Jurkat, Clone E6-1 (cell line): ENCODE data around the gene BHLHE23.
"Not testable (repeated sequence)": the region's sequence is repeated elsewhere in the genome, so short reads cannot be mapped to it uniquely, and the experiment has no call there.

Experiments used
- DNase-seq: peaks from one replicate; pipeline ENCODE4 v3.0.0-alpha.2; 2011; ENCODE audit warnings: low read depth, low spot score
- H3K4me3 ChIP-seq: 2 replicates; pipeline ENCODE4 v1.5.1; 2011; ENCODE audit warnings: mild to moderate bottlenecking, low read length, control low read depth, moderate library complexity

The BHLHE23 gene

GRCh38 chr20:62966212-62967148 is 40.3 kb downstream of the BHLHE23 start:
- no peak for DNase-seq

GRCh38 chr20:62965363-62965771 is 41.4 kb downstream of the BHLHE23 start:
- no peak for DNase-seq
- no peak overlapping the region for H3K4me3 ChIP-seq

More at GRCh38 chr20:62966212-62967148, 40.3 kb downstream of the BHLHE23 start:
- H3K4me3 ChIP-seq, result no peak overlapping the region

GRCh38 chr20:62964700-62965099 is 42.1 kb downstream of the BHLHE23 start:
- DNase-seq, result no peak
- H3K4me3 ChIP-seq, result no peak overlapping the region

GRCh38 chr20:62963614-62964397 is 43.0 kb downstream of the BHLHE23 start:
- DNase-seq, result no peak
- H3K4me3 ChIP-seq, result no peak overlapping the region

- no peak overlapping the region for H3K4me3 ChIP-seq
- no peak for DNase-seq
These were observed 43.7 kb downstream of the BHLHE23 start for GRCh38 chr20:62962891-62963613.

- H3K4me3 ChIP-seq, result no peak overlapping the region
- DNase-seq, result no peak
These were observed 44.4 kb downstream of the BHLHE23 start for GRCh38 chr20:62962221-62962879.

- no peak for DNase-seq
- H3K4me3 ChIP-seq, result no peak overlapping the region
These were observed 45.0 kb downstream of the BHLHE23 start for GRCh38 chr20:62961799-62962198.

GRCh38 chr20:62961310-62961783 is 45.4 kb downstream of the BHLHE23 start:
- DNase-seq, result no peak
- H3K4me3 ChIP-seq, result no peak overlapping the region

- not testable (repeated sequence) for H3K4me3 ChIP-seq, DNase-seq
These were observed 46.1 kb downstream of the BHLHE23 start for GRCh38 chr20:62960446-62961309.

- no peak for DNase-seq
- H3K4me3 ChIP-seq, result no peak overlapping the region
These were observed 46.7 kb downstream of the BHLHE23 start for GRCh38 chr20:62959998-62960436.

- DNase-seq, result no peak
- no peak overlapping the region for H3K4me3 ChIP-seq
These were observed 47.4 kb downstream of the BHLHE23 start for GRCh38 chr20:62959101-62959971.

GRCh38 chr20:62958388-62959100 is 48.2 kb downstream of the BHLHE23 start:
- H3K4me3 ChIP-seq, result no peak overlapping the region

GRCh38 chr20:62957136-62958117 is 49.3 kb downstream of the BHLHE23 start:
- no peak overlapping the region for H3K4me3 ChIP-seq
- DNase-seq, result no peak

More at GRCh38 chr20:62958388-62959100, 48.2 kb downstream of the BHLHE23 start:
- no peak for DNase-seq

GRCh38 chr20:62956387-62957135 is 50.2 kb downstream of the BHLHE23 start:
- no peak for DNase-seq
- H3K4me3 ChIP-seq, result no peak overlapping the region
